Measurements from ENCODE around the gene SPINK5.

Gene SPINK5

GRCh38 chr5:148090773-148091250 lies 27.0 kb downstream of the SPINK5 start:
- FAIRE-seq (no peak), DNase-seq (ENCODE audit: insufficient read length, low spot score) (no peak)
- no peak for TF ChIP-seq CTCF (IDR thresholded peaks at IDR 0.05; ENCODE audit: insufficient read depth, missing control alignments)

DNA sequence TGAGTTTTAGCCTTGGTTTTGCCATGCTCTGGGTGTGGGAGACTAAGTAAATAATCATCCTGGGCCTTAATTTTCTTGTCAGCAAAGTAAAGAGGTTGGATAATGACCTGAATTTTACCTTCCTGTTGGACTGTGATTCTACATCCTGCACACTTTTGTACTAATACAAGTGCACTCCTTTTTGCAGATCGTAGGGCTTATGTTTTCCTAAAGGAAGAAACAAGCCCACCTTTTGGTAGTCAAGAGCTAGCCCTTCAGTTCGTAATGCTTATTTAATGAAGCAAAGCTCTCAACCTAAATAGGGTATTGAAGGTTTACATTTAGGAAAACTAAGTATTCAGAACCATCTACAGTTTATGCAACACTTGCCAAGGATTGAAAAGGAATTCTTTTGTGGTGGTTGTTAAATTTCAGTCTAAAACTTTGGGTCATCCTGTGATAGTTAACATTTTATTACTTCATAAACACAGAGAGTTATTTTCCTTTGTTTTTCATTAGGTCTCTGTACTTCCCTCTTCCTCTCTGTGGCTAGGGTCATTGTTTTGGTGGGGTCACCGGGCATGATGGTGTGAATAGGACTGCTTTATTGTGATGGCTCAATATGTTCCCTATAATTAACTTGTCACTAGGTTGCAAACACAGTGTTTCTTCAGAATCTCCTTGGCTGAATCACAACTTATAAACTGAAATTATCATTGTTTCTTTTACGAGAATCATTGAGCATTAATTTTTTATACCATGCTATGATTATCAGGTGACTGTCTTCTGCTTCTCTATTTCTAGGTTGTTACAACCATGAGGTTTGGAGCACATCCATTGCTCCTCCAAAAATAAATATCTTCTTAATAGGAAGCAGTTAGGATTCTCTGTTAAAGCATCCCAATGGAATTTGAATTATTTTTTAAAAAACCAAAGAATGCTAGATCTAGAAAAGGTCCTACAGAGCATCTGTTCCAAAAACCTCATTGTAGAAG lies 28.5 kb downstream of the SPINK5 start:
- DNase-seq (ENCODE audit: insufficient read length, low spot score) = no peak
- no peak for TF ChIP-seq CTCF (IDR thresholded peaks at IDR 0.05; ENCODE audit: insufficient read depth, missing control alignments)
- no peak for FAIRE-seq

DNA sequence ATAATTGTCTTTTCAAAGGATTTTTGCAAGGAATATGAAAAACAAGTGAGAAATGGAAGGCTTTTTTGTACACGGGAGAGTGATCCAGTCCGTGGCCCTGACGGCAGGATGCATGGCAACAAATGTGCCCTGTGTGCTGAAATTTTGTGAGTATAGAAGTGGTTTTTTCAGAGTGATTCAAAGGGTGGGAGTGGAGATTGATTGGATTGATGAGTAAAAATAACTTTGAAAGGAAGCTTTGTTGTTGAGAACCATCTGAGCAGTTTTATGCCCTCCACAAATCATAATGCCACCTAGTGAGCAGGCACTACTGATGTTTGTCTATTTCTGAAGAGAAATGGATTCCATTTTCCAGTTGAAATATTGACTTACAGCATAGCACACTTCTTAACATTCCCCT lies 30.6 kb downstream of the SPINK5 start:
- TF ChIP-seq CTCF (IDR thresholded peaks at IDR 0.05; ENCODE audit: insufficient read depth, missing control alignments) = no peak
- no peak for DNase-seq (ENCODE audit: insufficient read length, low spot score)
- FAIRE-seq = no peak

- TF ChIP-seq CTCF (IDR thresholded peaks at IDR 0.05; ENCODE audit: insufficient read depth, missing control alignments) = no peak
- FAIRE-seq = no peak
- no peak for DNase-seq (ENCODE audit: insufficient read length, low spot score)
Measured at GRCh38 chr5:148104226-148104625, 40.4 kb downstream of the SPINK5 start.

GRCh38 chr5:148107608-148108007 lies 43.8 kb downstream of the SPINK5 start:
- DNase-seq (ENCODE audit: insufficient read length, low spot score) (no peak), FAIRE-seq (no peak)
- TF ChIP-seq CTCF (IDR thresholded peaks at IDR 0.05; ENCODE audit: insufficient read depth, missing control alignments) = peak; percentile 41

- FAIRE-seq = no peak
- no peak for TF ChIP-seq CTCF (IDR thresholded peaks at IDR 0.05; ENCODE audit: insufficient read depth, missing control alignments)
- DNase-seq (ENCODE audit: insufficient read length, low spot score) = no peak
Measured at GRCh38 chr5:148113243-148113642, 49.5 kb downstream of the SPINK5 start.

DNA sequence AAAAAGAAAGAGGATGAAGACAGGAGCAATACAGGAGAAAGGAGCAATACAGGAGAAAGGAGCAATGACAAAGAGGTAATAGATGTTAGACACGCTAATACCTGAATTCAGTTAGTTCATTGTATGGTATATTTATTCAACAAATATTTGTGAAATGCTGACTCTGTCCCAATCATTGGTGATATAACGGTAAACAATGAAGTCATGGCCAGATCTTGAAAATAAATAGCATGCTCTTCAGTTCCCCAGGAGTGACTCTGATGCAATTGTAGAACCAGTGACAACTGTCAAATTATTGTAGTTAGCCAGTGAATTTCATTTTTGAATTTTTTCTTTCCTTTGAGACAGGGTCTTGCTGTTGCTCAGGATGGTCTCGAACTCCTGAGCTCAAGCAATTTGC lies 56.5 kb downstream of the SPINK5 start:
- FAIRE-seq (no peak), DNase-seq (ENCODE audit: insufficient read length, low spot score) (no peak)
- TF ChIP-seq CTCF (IDR thresholded peaks at IDR 0.05; ENCODE audit: insufficient read depth, missing control alignments) = no peak
